Putamen (tissue), 1 donor: ENCODE measurements around the gene ATXN10.
A peak's percentile ranks its signal among the peaks of the same experiment; 100 is the strongest.
"Not testable (repeated sequence)": the region's sequence is repeated elsewhere in the genome, so short reads cannot be mapped to it uniquely, and the experiment has no call there.

ENCODE experiments used
- DNase-seq: peaks from one replicate; pipeline ENCODE4 v3.0.0-alpha.2; 2016; ENCODE audit warnings: low spot score

The ATXN10 gene, protein sequence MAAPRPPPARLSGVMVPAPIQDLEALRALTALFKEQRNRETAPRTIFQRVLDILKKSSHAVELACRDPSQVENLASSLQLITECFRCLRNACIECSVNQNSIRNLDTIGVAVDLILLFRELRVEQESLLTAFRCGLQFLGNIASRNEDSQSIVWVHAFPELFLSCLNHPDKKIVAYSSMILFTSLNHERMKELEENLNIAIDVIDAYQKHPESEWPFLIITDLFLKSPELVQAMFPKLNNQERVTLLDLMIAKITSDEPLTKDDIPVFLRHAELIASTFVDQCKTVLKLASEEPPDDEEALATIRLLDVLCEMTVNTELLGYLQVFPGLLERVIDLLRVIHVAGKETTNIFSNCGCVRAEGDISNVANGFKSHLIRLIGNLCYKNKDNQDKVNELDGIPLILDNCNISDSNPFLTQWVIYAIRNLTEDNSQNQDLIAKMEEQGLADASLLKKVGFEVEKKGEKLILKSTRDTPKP

DNA sequence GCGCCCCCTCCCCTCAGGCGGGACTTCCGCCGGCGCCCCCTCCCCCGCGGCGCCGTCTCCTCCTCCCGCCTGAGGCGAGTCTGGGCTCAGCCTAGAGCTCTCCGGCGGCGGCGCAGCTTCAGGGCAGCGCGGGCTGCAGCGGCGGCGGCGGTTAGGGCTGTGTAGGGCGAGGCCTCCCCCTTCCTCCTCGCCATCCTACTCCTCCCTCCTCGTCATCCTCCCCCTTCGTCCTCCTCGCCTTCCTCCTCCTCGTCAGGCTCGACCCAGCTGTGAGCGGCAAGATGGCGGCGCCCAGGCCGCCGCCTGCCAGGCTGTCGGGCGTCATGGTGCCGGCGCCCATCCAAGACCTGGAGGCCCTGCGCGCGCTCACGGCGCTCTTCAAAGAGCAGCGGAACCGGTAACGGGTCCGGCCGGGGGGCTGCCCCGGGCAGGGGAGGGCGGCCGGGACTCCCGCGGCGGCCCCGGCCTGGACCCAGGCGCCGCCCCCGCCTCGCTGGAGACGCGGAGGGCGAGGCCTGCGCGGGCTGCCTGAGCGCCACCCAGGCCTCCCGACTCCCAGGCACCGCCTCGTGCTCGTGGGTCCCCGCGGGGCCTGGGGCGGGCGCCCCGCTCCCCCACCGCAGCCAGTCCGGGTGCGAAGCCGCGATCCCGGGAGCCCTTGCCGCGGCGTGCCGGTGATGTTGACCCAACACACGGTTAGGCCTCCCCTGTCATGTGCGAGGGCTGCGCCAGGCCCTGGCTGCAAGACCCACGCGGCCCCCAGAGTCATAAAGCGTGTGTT is at the start of gene ATXN10:
TSS of gene ATXN10 (plus strand) at position 52 of the 781 bp plus-strand sequence. CDS start at position 282, 230 bp downstream.
- DNase-seq = peak; percentile 82

DNA sequence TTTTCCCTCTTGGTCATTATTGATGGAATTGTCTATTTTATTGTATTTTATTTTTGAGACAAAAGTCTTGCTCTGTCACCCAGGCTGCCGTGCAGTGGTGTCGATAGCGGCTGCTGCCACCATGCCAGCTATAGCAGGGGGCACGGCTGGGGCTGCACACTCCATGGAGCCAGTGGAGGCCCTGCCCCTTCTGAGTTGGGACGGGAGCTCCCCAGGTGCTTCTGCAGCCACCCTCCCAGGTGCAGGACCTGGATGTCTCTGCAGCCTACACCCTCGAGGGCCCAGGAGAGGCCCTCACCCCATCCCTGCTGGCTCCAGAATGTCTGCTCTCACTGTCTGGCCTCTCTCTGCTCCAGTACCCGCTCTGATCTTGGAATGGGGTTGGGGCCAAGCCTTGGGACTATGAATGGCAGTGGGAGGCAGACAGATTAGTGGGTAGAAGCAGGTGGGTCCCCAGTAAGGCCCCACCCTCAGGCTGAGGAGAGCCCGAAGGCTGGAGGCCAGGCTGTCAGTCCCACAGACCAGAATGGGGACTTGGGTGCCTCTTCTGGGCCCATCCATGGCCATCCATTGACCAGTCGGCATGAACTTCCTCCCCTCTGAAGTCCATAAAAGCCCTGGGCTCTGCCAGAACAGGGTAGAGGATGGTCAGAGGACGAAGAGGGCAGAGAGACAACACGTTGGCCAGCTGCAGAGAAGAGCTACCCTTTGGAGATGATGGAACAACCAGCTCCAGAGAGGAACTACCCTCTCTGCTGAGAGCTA is 49.6 kb upstream of the ATXN10 start:
- no peak for DNase-seq

DNA sequence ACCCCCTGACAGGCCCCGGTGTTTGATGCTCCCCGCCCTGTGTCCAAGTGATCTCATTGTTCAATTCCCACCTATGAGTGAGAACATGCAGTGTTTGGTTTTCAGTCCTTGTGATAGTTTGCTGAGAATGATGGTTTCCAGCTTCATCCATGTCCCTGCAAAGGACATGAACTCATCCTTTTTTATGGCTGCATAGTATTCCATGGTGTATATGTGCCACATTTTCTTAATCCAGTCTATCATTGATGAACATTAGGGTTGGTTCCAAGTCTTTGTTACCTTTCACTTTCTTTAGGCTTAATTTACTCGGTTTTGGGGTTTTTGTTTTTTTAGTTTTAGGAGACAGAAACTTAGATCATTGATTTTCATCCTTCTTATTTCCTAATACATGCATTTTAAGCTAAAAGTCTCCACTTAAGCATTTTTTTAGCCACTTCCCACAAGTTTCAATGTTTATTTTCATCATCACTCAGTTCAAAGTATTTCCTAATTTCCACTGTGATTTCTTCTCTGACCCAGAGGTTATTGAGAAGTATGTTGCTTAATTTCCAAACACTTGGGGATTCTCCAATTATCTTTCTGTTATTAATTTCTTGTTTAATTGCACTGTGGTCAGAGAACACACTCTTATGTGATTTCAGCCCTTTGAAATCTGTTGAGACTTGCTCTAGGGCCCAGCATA is 48.0 kb upstream of the ATXN10 start:
- not testable (repeated sequence) for DNase-seq

DNA sequence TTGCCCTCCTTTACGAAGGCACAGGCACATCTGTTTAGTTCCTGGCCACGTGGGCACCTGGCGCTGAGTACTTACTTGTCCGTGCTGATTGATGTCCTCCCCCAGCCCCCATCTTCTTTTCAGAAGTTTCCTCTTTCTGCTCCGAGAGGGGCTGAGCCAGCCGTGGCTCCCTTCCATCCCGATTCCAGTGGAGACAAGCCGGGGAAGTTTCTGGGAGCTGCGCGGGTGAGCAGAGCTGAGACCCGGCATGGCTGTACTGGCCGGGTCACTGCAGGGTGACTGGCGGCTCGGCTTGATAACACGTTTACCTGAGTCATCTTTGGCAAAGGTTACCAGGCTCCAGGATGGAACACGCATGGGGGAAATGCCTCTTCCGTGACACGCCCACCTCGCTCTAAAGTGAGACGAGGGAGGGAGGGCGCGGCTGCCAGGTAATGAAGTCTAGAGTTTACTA is 45.4 kb upstream of the ATXN10 start:
- no peak for DNase-seq

DNA sequence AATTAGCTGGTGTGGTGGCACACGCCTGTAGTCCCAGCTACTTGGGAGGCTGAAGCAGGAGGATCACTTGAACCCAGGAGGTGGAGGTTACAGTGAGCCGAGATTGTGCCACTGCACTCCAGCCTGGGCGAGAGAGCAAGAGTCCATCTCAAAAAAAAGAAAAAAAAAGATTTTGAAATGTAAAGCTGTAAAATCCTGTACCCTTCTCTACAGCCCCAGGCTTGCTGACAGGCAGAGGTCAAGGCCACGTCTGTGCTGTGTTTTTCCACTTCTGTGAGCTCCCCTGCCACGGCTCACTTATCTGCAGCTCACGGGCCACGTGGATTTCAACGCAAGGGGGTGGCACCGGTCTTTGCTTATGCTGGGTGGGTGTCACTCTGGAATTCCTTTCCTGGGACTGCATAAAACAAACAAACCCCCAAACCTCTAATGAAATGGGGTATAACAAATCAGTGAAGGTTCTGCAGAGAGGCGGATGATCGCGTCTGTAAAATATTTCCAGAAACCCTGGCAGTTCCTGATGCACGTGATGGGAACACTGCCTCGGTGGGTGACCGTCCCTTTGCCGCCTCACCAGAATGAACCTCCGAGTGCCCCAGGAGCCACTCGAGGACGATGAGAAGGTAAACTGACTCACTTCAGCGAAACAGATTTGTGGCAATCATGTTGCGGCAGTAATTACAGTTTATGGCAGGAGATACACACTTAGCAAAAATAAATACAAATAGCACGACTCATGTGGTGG is 44.0 kb upstream of the ATXN10 start:
- no peak for DNase-seq

DNA sequence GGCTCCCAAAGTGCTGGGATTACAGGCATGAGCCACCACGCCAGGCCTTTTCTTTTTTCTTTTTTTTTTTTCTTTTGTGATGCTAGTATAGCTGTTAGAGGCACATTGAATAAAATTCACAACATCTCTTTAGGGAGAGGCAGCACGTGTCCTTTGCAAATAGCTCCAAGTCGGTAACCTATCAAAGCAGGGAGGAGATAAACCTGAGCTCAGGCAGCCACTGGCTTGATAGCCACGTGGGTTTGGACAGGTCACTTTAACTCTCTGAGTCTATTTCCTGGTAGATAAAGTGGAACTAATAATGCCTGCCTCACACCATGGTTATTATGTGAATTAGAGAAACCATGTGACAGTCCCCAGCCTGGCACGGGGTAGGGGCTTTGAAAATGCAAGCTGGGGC is 43.1 kb upstream of the ATXN10 start:
- DNase-seq = no peak

DNA sequence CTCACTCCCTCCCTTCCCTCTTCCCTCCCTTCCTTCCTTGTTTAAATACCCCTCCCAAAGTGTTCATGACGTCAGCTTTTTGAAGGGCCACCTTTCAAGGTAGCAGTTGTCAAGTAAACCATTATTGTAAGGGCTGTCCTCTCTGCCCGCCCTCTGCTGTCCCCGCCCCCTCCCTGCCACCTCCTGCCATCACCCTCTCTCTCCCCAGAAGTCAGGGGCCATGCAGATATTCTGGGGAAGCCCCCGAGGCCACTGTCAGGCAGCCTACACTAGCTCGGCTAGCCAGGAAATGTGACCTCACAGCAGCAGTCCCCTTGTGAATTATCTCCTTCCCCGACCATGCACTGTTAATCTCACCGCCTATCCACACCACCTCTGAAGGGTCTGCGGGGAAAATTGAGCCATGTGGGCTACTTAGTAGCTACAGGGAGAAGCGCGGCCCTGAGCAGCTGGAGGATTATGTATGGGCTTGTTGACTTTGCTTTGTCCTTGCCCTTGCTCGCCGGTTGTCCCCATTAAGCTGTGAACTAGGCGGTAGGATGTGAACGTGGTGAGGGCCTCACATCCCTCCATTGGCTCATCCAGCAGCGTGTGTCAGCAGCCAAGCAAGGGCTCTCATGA is 42.1 kb upstream of the ATXN10 start:
- DNase-seq = no peak

DNA sequence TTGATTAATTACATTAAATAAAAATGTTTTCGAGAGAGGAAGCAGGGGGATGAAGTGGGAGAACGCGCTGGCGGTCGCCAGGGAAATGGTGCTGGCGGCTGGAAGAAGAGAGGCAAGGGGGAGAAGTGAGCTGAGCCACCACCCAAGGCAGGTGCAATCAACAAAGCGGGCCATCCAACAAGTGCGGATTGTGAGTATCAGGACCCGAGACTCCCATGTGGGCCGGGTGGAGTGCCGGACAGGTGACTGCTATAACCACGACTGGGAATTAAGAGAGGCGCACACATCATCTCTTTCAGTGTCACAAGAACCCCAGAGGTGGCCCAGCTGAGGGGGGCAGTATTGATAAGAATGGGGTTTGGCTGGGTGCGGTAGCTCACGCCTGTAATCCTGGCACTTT is 41.2 kb upstream of the ATXN10 start:
- DNase-seq = no peak

DNA sequence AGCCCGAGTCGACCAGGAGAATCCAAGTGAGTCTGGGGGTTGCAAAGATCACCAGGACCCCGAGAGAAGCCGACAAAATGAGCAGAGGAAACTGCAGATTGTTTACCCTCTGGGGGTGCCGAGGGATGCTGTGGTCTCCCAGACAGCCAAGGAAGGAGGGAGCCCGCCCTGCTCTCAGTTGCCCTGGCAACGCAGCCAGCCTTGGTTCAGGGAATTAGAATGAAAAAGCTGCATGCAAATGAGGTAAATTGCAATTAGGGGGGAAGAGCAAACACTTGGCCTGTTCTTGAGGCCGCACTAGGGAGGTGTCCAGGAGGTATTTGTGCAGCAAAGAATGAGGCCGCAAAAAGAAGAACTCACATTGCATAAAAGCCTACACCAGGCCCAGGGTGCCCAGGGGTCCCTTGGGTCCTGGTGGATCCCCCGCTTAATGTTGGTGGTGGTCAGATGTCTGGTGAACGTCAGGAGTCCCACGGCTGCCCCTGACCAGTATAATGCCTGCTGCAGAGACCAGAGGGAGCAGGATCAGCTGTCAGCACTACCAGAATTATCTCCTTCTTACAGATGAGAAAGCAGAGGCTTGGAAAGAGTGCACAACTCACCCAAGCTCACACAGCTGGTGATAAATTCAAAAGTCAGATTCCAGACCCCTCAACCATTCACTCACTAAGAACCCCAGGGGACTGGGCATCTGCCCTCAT is 40.3 kb upstream of the ATXN10 start:
- DNase-seq = no peak

DNA sequence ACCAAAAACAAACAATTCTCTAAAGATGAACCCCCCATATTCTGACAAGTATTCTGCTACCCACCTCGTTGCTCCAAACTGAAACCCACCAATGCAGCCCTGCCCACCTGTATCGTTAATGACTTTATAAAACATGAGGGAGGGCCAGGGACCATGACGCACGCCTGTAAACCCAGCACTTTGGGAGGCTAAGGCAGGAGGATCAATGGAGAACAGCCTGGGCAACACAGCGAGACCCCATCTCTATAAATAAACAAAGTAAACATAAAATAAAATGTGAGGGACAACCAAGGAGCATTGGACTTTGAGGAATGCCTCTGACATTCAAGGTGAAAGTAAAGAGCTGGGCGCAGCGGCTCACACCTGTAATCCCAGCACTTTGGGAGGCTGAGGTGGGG is 39.8 kb upstream of the ATXN10 start:
- no peak for DNase-seq

DNA sequence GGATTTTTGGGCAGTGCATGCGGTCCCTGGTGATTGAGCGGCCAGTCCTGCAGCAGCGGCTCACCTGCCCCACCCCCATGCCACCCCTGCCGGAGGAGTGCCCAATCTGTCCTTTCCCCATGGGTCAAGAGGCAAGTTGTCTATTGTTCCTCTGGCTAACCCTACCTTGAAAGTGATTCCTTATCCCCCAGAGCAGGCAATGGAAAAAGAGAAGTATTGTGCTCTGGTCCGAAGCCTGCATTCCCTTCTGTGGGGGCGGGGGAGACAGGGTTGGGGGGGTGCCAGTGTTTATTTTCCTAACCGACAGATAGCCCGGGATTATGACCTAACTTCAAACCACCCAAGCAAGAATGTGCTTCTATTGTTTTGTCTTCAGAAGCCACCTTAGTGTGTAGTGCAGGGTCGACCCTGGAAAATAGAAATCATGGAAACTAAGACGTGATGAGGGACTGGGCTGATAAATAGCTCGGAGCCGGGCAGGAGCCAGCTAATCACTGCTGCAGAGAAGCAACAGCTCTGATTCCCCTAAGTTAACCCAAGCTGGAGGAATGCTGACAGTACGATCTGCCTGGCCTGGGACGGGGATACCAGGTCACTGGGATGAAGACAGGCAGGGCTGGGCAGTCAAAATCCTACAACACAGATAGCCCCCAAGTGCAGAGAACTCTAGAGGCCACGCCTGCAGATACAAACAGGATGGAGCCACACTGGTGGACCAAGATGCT is 38.7 kb upstream of the ATXN10 start:
- no peak for DNase-seq

DNA sequence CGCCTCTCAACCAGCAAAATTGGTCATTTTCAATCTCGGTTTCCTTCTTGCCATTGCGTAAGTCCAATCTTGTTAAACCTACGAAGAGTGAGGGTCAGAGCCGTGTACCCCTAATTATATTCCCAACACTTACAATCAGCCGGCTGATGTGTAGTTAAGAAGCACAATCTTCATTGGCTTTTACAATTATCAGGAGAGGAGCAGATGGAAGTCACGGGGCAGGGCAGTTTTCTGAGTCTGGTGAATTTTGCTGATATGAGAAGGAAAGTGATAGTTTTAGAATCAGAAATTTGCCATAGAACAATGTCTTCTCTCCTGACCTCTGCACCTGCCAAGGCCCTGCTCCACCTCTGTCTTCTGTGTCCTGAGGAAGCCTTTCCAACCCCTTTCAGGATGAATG is 35.0 kb upstream of the ATXN10 start:
- no peak for DNase-seq

DNA sequence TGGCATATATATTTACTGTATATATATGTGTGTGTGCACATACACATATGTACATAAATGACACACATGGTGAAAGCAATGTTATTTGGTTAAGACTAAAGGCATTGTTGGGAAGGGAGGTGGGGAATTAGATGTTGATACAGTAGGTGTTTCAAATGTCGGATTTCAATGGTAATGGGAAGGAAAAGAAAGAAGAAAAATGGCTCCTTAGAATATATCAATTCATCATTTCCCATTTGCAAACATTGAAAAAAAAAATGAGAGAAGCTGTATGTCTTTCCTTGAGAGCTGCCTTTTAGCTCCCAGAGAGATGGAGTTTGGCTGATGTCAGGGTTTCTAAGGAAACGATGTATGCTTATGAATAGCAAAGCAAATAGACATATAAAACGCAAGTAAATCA is 33.4 kb upstream of the ATXN10 start:
- DNase-seq = no peak

DNA sequence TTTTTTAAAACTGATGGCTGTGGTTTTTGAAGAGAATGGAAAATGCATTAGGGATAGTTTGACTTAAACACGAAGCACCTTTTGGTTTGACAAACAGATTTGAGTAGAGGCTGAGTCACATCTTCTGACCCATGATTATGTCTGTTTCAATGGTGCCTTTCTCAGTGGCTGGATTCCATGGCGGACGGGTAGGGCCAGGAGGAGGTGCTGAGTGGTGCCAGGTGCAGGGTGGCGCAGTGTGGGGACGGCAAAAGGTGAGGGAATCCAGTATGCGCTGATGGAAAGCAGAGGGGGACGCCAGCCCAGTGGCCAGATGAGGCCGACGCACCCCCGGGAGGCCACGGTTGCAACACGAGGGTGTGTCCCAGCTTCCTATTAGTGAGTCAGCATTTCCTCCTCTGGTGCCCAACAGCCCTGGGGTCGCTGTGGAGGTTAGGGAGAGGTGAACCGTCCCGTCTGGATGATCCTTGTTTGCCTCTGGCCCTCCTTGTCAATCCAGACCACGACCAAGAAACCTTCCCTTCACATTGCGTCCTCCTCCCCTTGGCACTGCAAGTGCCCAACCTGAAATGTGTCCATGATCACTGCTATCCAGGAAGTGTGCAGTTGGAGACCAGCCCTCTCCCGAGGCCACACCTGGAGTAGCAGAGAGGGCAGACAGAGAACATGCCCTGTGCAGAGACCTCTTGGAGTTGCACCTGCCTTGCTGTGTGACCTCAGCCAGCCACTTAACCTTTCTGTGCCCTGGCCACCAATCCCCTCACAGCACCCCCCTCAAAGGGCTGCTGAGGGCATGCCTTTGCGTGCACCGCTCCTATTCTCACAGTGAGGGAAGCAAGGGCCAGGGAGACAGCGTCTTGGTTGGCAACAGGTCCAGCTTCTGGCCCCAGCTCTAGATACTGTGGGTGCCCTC is 32.5 kb upstream of the ATXN10 start:
- DNase-seq = no peak

DNA sequence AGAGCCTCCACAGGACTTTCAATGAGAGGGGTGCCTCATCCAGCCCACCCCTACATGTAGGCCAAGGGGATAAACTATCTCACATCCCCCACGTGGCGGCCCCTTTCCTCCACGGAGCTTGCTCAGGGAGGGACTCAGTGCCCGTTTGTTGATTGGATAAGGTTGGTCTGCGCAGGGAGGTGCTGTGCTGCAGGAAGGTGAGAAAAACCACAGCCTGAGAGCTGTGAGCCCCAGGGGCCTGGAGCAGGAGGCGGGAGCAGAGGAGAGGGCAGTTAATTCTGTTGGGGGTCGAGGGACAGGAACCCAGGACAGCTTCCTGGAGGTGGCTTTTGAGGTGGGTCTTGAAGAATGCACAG is 31.9 kb upstream of the ATXN10 start:
- no peak for DNase-seq

DNA sequence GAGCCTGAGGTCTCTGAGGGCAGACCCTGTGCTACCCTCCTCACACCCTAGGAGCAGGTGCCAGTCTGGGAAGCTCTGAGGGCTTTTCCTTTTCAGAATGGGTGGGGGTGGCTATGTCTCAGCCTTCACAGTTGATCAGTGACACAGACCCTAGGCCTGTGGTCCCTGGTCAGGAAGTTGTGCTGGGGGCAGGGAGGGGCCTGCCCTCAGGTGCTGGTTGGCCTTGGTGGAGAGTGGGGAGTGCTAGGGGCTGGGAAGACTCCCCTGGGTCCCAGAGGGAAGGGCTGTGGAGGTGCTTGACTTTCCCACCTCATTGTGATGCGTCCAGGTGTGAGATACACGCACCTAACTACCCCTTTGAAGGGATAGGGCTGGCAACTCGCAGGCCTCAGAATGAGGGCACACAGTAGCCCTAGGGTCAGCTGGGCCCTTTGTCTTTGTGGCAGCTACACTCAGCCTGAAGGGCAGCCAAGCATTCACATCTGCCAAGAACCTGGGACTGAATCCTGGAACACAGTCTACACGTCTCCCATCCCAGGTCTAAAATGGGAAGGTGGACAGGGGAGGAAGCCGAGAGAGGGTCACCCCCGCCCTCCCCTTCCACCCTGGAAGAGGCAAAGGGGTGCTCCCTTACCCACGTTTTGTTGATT is 31.2 kb upstream of the ATXN10 start:
- no peak for DNase-seq

DNA sequence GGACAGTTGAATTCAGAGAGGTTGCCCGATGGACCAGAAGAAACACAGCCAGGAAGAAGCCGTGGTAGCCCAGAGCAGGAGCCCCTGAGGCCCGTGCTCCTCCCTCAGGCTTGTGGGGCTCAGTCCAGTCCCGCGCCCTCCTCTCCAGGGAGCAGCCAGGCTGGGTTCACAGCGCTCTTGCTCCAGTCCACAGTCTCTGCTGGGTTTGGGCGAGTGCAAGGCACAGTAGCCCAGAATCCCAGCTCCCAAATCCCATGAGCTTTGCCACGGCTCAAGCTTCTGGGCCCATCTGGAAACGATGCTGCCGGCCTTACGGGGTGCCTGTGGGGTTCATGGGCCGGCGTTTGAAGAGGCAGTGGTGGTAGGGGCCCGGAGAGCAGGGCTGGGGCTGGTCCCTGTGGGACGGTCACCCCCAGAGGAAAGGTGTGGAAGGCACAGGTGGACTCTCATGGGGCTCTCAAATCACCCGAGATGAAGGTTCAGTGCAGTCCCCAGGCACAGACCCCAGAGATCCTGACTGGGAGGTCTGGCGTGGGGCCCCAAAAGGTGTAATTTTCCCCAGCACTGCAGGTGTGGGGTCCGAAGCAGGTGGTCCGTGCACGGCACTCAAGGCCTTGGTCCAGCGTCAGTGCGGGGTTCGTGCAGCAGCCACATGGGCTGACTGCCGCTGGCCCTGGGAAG is 30.6 kb upstream of the ATXN10 start:
- no peak for DNase-seq
